Activated naive CD8-positive, alpha-beta T cell (primary cell): Measurements from ENCODE around the gene ISM1.

Experiments
- H3K27ac Mint-ChIP-seq: one replicate; pipeline ENCODE4 v1.8.0; 2021; ENCODE audit warnings: mixed read lengths
- H3K27me3 Mint-ChIP-seq: one replicate; pipeline ENCODE4 v1.8.0; 2021; ENCODE audit warnings: mixed read lengths
- H3K36me3 Mint-ChIP-seq: one replicate; pipeline ENCODE4 v1.8.0; 2021; ENCODE audit warnings: mixed read lengths
- H3K4me1 Mint-ChIP-seq: one replicate; pipeline ENCODE4 v1.8.0; 2021; ENCODE audit warnings: low read depth, mixed read lengths
- H3K4me3 Mint-ChIP-seq: one replicate; pipeline ENCODE4 v1.8.0; 2021; ENCODE audit warnings: mild to moderate bottlenecking, mixed read lengths
- H3K9me3 Mint-ChIP-seq: one replicate; pipeline ENCODE4 v1.8.0; 2021; ENCODE audit warnings: low read depth, mixed read lengths

Gene ISM1

DNA sequence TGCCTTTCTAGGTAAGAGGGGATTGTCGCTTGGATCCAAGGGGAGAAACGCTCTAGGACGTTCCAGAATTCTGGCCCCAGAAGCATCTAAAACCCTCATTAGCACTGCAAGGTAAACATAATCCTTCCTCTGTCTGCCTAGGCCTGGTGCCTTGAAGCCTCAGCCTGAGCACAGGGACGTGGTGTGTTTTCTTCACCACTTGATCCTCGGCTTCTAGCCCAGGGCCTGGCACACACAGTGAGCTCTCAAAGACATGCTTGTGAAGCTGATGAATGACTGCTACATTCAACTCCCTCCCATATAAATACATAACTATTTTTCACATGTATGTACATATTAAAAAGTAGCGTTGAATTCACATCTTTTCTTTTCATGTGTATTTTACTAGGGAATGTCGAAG, 100.3 kb downstream of the ISM1 start:
- Mint-ChIP-seq H3K4me3 (no peak overlapping the region), H3K27me3 (peaks cover 4% of the 10 kb centered on the region), H3K4me1 (peaks cover 3% of the 10 kb centered on the region), H3K27ac (no peak overlapping the region), H3K9me3 (peaks cover 13% of the 10 kb centered on the region), H3K36me3 (peaks cover 6% of the 10 kb centered on the region)

DNA sequence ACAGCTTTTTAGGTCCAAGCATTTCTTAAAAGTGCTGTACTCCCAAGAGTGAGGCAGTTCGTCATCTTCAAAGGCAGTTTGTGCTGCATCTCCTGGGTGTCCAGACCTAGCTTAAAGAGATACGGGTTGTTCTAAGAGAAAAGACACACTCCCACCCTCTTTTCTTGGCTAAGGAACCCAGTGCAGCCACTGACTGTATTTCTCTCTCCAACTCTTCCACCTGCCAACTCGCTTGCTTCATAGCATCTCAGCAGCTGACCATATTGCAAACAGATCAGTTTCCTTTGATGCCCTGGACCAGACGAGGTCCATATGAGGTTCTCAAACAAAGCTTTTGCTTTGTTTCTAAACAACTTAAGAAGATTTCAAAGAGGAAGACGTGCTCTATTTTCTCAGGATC, 101.1 kb downstream of the ISM1 start:
- Mint-ChIP-seq H3K4me3 (no peak overlapping the region), H3K4me1 (peaks cover 3% of the 10 kb centered on the region), H3K27ac (no peak overlapping the region), H3K9me3 (peaks cover 6% of the 10 kb centered on the region), H3K36me3 (peaks cover 2% of the 10 kb centered on the region), H3K27me3 (peaks cover 6% of the 10 kb centered on the region)

DNA sequence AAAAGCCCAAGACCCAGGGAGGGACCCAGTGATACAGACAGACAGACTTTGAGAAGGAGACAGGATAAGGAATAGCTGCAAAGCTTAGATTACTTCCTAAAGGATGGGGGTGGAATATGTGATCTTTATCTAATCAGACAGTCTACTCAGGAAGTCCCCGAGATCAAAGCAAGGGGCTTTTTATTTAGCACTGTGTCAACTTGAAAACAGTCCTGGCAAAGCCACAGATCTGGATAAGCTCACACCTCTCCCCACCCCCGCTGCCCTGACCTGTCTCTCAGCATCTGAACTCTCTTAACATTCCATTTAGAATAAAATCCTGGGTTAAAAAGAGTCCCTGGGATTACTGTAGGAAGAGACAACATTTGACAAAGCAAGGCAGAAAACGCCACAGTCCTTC, 101.5 kb downstream of the ISM1 start:
- Mint-ChIP-seq H3K36me3 (peaks cover 2% of the 10 kb centered on the region), H3K4me1 (peaks cover 3% of the 10 kb centered on the region), H3K4me3 (no peak overlapping the region), H3K9me3 (peaks cover 2% of the 10 kb centered on the region), H3K27me3 (peaks cover 6% of the 10 kb centered on the region), H3K27ac (no peak overlapping the region)

DNA sequence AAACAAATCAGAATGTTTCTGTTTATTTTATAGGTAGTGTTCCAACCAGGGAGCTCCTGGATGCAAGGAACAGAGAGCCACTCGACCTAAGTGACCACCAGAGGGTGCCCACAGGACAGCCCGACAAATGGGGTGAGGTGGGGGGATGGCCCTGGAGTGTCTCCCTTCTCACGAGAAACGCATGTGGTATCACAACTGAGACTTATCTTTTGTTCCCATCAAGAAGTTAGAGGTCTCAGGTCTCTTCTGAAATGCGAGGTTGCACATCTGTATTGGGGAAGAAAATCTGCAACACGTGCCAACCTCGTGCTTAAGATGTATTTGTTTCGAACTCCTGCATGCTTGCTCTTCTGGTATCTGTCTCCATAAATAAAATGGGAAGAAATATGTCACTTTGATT, 104.0 kb downstream of the ISM1 start:
- Mint-ChIP-seq H3K9me3 (no peaks in the 10 kb centered on the region), H3K27ac (no peak overlapping the region), H3K36me3 (peaks cover 2% of the 10 kb centered on the region), H3K4me3 (no peak overlapping the region), H3K4me1 (peaks cover 3% of the 10 kb centered on the region), H3K27me3 (peaks cover 12% of the 10 kb centered on the region)

DNA sequence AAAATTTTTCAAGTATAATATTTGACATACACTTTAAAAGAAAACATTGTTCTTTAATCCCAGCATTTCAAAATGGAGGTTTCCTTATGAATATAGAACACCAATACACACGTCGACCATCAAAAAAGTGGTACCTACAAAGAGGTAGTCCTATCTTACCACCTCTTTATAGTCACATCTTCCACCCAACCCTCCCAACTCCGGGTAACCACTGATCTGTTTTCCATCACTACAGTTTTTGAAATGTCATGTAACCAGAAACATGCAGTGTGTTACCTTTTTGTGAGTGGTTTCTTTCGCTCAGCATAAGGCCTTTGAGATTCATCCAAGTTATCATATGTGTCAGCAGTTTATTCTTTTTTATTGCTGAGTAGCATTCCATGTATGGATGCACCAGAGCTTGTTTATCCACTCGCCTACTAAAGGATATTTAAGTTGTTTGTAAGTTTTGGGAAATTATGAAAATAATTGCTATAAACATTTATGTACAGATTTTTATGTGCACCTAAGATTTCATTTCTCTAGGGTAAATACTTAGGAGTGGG, 104.8 kb downstream of the ISM1 start:
- Mint-ChIP-seq H3K4me3 (no peak overlapping the region), H3K27ac (no peak overlapping the region), H3K4me1 (peaks cover 3% of the 10 kb centered on the region), H3K9me3 (no peaks in the 10 kb centered on the region), H3K27me3 (peaks cover 12% of the 10 kb centered on the region), H3K36me3 (peaks cover 2% of the 10 kb centered on the region)

DNA sequence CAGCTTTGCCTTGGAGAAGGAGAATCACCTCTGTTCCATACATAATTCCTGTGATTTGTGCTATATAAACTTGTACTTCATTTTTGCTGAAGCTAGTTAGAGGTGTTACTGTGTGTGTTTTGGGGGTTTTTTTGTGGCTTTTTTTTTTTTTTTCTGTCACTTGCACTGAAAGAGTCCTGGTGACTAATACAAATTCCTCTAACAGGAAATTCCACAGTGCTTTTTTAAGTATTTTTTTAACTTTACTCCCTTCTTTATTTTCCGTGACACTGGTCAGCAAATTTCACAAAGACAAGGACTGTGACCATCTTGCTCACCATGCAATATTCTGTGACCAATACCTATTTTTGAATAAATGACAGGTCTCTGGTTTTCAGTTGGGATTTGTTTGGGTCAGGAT, 110.5 kb downstream of the ISM1 start:
- peaks cover 2% of the 10 kb centered on the region for H3K36me3 Mint-ChIP-seq
- peaks cover 8% of the 10 kb centered on the region for H3K27me3 Mint-ChIP-seq
- no peak overlapping the region for H3K27ac Mint-ChIP-seq

DNA sequence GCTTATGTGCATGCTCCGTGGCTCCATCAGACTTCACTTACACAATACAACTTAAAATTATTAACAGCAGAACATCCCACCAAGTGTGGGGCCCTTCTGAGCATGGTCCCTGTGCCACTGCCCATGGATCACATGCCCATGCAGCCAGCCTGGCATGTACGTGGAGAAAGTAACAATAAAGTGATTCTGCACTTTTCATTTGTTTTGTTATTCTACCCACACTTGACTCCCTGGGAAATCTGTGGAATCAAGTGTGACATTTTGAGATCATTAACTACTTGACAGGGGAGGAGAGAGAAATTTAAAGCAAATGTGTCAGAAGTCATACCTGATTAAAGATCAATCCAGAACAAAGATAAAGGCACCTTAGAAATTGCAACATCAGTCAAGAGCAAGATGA, 112.0 kb downstream of the ISM1 start:
- no peaks in the 10 kb centered on the region for H3K36me3 Mint-ChIP-seq
- no peak overlapping the region for H3K27ac Mint-ChIP-seq
- H3K4me3 Mint-ChIP-seq, result no peak overlapping the region
- H3K4me1 Mint-ChIP-seq, result peaks cover 6% of the 10 kb centered on the region
- peaks cover 1% of the 10 kb centered on the region for H3K27me3 Mint-ChIP-seq
- H3K9me3 Mint-ChIP-seq, result no peaks in the 10 kb centered on the region

More for the DNA sequence above, 110.5 kb downstream of the ISM1 start:
- Mint-ChIP-seq H3K9me3 (no peaks in the 10 kb centered on the region), H3K4me3 (no peak overlapping the region), H3K4me1 (no peaks in the 10 kb centered on the region)

DNA sequence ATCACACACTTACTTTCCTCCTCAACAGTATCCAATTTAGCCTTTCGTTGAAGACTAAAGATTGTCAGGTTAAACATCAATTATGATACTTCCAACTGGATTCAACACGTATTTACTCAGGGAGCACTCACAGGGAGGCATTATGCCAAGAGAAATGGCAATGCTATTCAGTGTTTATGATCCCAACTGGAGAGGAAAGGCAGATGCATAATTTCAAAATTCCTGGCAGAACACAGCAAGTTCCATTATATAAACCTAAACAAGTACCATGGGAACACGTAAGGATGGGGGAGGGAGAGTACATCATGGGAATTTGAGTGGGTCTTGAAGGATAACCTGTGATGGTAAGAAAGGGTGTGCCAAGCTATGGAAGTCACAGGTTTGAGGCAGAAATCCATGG, 112.7 kb downstream of the ISM1 start:
- H3K27ac Mint-ChIP-seq, result no peak overlapping the region
- H3K4me1 Mint-ChIP-seq, result peaks cover 7% of the 10 kb centered on the region
- no peaks in the 10 kb centered on the region for H3K36me3 Mint-ChIP-seq
- H3K9me3 Mint-ChIP-seq, result no peaks in the 10 kb centered on the region
- no peaks in the 10 kb centered on the region for H3K27me3 Mint-ChIP-seq
- H3K4me3 Mint-ChIP-seq, result no peak overlapping the region

DNA sequence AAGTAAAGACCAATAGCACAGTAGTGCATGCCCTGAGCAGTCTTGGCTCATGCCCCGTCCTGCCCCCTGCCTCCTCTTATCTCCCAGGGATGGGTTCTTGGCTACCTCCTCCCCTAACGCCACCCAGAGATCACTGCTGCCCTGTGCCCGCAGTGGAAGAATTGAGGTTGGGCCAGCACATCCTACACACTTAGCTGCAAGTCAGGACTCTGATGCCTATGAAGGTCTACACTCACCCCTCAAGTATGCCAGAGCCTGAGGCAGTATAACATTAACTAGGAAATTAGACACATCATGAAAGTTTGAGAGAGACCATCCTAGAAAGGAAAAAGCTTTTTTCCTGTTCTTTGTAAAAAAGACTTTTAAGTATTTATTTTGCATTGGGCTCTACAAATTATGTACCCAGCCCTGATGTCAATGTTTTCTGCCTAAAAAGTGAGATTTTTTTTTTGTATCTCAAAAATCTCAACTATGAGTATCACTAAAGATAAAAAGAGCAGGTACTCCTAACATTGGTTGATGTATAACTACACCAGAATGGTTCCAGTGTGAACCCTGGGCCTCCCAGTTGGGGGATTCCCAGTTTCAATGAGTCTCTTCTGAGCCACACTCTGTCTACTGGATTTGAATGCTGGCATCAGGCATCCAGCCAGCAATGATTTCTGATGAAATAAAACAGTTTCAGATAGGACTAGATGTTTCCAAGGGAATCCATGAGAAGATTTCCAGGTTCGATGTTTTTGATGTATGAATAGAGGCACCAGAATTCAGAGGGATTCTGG, 115.4 kb downstream of the ISM1 start:
- Mint-ChIP-seq H3K36me3 (no peaks in the 10 kb centered on the region), H3K4me1 (peaks cover 7% of the 10 kb centered on the region), H3K4me3 (no peak overlapping the region), H3K27ac (peak overlapping the region; percentile 36), H3K27me3 (no peaks in the 10 kb centered on the region), H3K9me3 (no peaks in the 10 kb centered on the region)

DNA sequence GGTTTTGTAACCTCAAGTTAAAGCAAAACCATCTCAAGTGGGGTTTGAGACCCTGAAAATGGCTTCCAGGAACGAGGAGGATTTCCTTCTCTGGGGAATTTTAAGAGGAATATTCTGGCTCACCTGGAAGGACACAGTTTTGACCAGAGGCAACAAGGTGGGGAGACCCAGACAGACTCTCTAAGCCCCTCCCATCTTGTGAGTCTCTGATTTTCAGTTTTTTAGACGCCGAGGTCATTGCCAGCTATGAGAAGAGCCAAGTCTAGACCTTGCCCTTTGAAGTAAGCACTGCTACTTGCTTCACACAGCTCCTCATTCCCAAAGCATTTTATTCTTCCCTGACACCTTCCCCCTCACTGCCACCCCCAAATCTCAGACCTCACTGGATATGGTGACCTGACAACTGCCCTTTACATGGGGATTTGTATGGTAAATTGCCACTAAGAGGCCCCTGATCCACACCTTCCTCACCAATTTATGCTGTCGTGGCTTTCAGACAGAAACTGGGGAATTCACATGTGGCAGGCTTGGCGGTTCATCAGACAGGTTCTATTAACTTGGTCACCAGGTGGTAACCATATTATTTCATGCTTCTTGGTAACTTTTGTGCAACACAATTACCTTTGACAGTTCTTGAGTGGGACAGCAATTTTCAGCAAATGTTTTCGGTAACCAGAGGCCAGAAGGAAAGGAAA, 116.2 kb downstream of the ISM1 start:
- peak overlapping the region; percentile 54 for H3K27ac Mint-ChIP-seq
- no peaks in the 10 kb centered on the region for H3K36me3 Mint-ChIP-seq
- H3K9me3 Mint-ChIP-seq, result no peaks in the 10 kb centered on the region
- H3K4me3 Mint-ChIP-seq, result no peak overlapping the region
- H3K4me1 Mint-ChIP-seq, result peaks cover 7% of the 10 kb centered on the region
- H3K27me3 Mint-ChIP-seq, result no peaks in the 10 kb centered on the region

DNA sequence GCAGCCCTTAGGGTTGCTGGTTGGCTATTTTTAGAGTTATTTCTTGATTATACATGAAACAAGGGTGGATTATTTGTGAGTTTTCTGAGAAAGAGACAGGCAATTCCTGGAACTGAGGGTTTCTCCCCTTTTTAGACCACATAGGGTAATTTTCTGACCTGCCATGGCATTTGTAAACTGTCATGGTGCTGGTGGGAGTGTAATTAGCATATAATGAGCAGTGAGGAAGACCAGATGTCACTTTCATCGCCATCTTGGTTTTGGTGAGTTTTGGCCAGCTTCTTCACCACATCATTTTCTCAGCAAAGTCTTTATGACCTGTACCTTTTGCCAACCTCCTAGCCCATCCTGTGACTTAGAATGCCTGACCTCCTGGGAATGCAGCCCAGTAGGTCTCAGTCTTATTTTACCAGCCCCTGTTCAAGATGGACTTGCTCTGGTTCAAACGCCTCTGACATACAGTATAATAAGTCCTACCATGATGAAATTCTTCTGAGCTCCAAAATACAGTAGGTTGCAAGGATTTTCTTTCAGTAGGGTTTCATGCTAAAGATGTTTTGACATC, 117.1 kb downstream of the ISM1 start:
- H3K4me1 Mint-ChIP-seq, result peaks cover 7% of the 10 kb centered on the region
- no peaks in the 10 kb centered on the region for H3K27me3 Mint-ChIP-seq
- H3K36me3 Mint-ChIP-seq, result no peaks in the 10 kb centered on the region
- peak overlapping the region; percentile 66 for H3K27ac Mint-ChIP-seq
- H3K9me3 Mint-ChIP-seq, result no peaks in the 10 kb centered on the region
- no peak overlapping the region for H3K4me3 Mint-ChIP-seq

DNA sequence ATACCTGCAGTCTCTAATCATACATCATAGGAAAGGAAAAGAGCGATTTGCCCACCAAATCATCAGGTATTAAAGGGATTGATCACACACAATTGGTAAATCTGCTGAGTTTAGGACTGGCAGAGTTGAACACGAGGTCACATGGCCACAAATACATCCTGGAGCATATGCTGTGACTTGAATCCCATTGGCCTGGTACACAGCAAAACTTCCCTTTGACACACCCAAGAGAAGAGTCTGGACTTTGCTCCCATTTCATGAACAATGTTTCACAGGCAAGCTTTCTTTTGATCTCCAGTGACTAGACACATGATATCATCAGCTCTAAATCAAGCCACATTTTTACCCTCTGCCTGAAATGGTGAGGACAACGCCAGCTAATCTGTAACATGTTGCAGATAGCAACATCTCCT, 117.9 kb downstream of the ISM1 start:
- no peaks in the 10 kb centered on the region for H3K9me3 Mint-ChIP-seq
- no peak overlapping the region for H3K4me3 Mint-ChIP-seq
- H3K36me3 Mint-ChIP-seq, result peaks cover 2% of the 10 kb centered on the region
- H3K4me1 Mint-ChIP-seq, result peaks cover 7% of the 10 kb centered on the region
- no peak overlapping the region for H3K27ac Mint-ChIP-seq
- peaks cover 2% of the 10 kb centered on the region for H3K27me3 Mint-ChIP-seq

DNA sequence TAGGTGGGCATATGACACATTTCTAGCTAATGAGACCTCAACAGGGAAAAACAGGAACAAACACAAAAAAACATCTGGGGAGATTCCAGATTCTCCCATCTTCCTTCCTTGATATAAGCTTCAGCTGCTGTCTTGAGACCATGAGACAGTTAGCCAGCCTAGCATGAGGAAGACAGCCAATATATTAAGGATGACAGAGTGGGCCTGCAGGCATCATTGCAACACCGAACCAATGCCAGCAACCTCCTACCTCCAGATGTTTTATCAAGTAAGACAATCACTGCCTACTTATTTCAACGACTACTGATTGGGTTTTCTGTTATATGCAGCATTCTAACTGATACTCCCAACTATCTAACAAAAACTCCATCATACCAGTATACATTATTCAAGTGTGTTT, 119.0 kb downstream of the ISM1 start:
- Mint-ChIP-seq H3K4me3 (no peak overlapping the region), H3K27ac (no peak overlapping the region), H3K27me3 (peaks cover 3% of the 10 kb centered on the region), H3K36me3 (peaks cover 3% of the 10 kb centered on the region), H3K9me3 (no peaks in the 10 kb centered on the region), H3K4me1 (peaks cover 7% of the 10 kb centered on the region)

DNA sequence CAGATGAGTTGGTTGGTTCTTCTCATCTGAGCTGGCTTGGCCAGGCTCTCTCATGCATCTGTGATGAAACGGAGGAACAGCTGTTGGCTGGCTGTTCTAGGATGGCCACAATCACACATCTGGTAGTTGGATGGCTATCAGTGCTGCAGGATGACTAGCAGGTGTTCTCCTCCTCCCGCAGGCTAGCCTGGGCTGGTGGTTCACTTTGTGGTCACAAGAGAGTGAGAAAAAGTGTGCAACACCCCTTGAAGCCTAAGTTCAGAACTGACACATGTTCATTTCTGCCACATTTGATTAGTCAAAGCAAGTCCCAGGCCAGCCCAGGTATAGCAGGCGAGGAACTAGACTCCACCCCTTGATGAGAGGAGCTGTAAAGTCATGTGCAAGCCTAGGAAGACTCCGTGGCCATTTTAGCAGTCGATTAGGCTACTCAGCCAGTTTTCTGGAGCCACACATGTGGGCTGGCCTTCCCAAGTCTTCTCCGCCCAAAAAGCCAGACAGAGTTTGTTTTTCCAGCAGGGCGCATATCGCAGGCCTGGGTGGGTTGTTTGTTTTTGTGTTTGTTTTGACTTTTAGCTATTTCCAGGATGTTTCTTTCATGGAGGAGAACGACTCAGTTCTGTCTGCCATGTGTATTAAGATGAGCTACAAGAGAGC, 120.8 kb downstream of the ISM1 start:
- Mint-ChIP-seq H3K9me3 (no peaks in the 10 kb centered on the region), H3K36me3 (peaks cover 3% of the 10 kb centered on the region), H3K27ac (no peak overlapping the region), H3K4me3 (no peak overlapping the region), H3K27me3 (peaks cover 3% of the 10 kb centered on the region), H3K4me1 (peaks cover 7% of the 10 kb centered on the region)
